Activated CD8-positive, alpha-beta memory T cell treated with anti-CD3 and anti-CD28 coated beads, Interleukin-2, amount 10 ng/mL, durations not matched to agents 7 days and 5 days (primary cell): ENCODE measurements around the gene PANX1. TPM values are rescaled to one million over a fixed set of nuclear protein-coding genes. Genes with fewer than 3 reads are reported as not detected.
"Not testable (repeated sequence)": the region's sequence is repeated elsewhere in the genome, so short reads cannot be mapped to it uniquely, and the experiment has no call there.

Experiments
- ATAC-seq: fragments of 150-1000 bp; cut with Tn5 transposase; one replicate; pipeline ENCODE4 v1.10.0; 2021; ENCODE audit warnings: moderate library complexity
- CTCF ChIA-PET: fragments of 350-600 bp; sonication (Branson Sonifier 250); formaldehyde crosslinking; loops from one replicate; lab custom pipeline; 2021; ENCODE audit warnings: antibody characterized with exemption; lab: Charles Lee
- DNase-seq: peaks from one replicate; pipeline ENCODE4 v3.0.0-alpha.2; 2020
- H3K27ac Mint-ChIP-seq: one replicate; pipeline ENCODE4 v1.8.0; 2021; ENCODE audit warnings: mild to moderate bottlenecking, mixed read lengths
- H3K27me3 Mint-ChIP-seq: one replicate; pipeline ENCODE4 v1.8.0; 2021; ENCODE audit warnings: mixed read lengths
- H3K36me3 Mint-ChIP-seq: one replicate; pipeline ENCODE4 v1.8.0; 2021; ENCODE audit warnings: mild to moderate bottlenecking, mixed read lengths
- H3K4me1 Mint-ChIP-seq: one replicate; pipeline ENCODE4 v1.8.0; 2021; ENCODE audit warnings: mixed read lengths
- H3K4me3 Mint-ChIP-seq: one replicate; pipeline ENCODE4 v1.8.0; 2021; ENCODE audit warnings: mild to moderate bottlenecking, moderate library complexity, mixed read lengths
- H3K9me3 Mint-ChIP-seq: one replicate; pipeline ENCODE4 v1.8.0; 2022; ENCODE audit warnings: low read depth, mixed read lengths
- total RNA-seq, 2 experiments: library from RNA; stranded (reverse); gene quantifications; one replicate each; pipeline ENCODE4 v1.2.3, GENCODE V29; 2021

Gene PANX1
- total RNA-seq, 2 experiments from 2014 or later, result 9.4 to 13.0 TPM

DNA sequence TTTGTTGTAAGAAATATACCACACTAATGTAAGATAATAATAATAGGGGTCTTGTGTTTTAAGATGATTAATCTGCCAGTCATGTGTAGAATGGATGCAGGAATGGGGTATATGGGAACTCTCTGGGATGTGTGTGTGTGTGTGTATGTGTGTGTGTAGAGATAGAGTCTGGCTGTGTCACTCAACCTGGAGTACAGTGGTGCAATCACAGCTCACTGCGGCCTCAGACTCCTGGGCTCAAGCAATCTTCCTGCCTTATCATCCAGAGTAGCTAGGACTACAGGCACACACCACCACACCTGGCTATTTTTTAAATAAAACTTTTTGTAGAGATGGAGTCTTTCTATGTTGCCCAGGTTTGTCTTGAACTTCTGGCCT is 11.5 kb upstream of the PANX1 start:
- peaks cover 17% of the 10 kb centered on the region for H3K27me3 Mint-ChIP-seq
- no peak overlapping the region for H3K4me3 Mint-ChIP-seq
- CTCF ChIA-PET, result no interaction called here
- H3K36me3 Mint-ChIP-seq, result no peaks in the 10 kb centered on the region
- no peak overlapping the region for H3K27ac Mint-ChIP-seq
- ATAC-seq (no peak), DNase-seq (no peak)
- no peaks in the 10 kb centered on the region for H3K4me1 Mint-ChIP-seq
- no peaks in the 10 kb centered on the region for H3K9me3 Mint-ChIP-seq

DNA sequence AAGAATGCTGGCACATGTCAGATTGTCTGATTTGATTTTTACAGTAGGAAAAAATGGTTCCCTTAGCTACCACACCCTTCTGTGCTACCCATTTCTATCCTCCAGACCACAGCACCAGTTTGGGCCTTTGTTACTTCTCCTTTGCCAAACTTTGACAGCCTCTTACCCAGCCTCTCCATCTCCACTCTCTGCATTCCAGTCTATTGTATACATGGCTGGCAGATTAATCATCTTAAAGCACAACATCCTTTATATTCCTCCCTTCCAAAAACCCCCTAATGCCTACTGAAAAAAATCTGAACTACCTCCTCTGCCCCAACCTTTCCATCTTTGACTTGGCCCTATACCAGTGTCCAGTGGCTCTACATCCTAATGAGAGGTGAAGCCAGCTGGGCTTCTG is 10.8 kb upstream of the PANX1 start:
- Mint-ChIP-seq H3K4me3 (no peak overlapping the region), H3K27me3 (peaks cover 17% of the 10 kb centered on the region), H3K27ac (no peak overlapping the region), H3K36me3 (no peaks in the 10 kb centered on the region), H3K4me1 (no peaks in the 10 kb centered on the region), H3K9me3 (no peaks in the 10 kb centered on the region)
- no peak for ATAC-seq
- CTCF ChIA-PET, result no interaction called here
- no peak for DNase-seq

DNA sequence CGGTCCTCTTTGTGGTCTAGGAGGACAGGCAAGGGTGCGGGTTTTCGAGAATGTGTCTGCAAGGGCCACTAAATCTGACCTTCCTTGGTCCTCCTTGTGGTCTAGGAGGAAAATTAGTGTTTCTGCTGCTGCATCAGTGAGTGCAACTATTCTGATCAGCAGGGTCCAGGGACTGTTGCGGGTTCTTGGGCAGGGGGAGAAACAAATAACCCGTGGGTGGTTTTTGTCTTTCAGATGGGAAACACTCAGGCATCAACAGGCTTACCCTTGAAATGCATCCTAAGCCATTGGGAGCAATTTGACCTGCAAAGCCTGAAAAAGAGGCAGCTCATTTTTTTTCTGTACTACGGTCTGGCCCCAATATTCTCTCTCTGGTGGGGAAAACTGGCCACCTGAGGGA is 9.0 kb upstream of the PANX1 start:
- H3K27me3 Mint-ChIP-seq, H3K4me3 Mint-ChIP-seq, H3K4me1 Mint-ChIP-seq: not testable (repeated sequence)

DNA sequence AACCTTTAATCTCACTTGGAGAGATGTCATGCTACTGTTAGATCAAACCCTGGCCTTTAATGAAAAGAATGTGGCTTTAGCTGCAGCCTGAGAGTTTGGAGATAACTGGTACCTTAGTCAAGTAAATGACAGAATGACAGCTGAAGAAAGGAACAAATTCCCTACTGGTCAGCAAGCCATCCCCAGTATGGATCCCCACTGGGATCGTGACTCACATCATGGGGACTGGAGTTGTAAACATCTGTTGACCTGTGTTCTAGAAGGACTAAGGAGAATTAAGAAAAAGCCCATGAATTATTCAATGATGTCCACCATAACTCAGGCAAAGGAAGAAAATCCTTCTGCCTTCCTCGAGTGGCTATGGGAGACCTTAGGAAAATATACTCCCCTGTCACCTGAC is 8.1 kb upstream of the PANX1 start:
- H3K36me3 Mint-ChIP-seq, H3K27ac Mint-ChIP-seq, H3K9me3 Mint-ChIP-seq, H3K27me3 Mint-ChIP-seq, DNase-seq, H3K4me3 Mint-ChIP-seq, ATAC-seq, CTCF ChIA-PET, H3K4me1 Mint-ChIP-seq: not testable (repeated sequence)

More for the DNA sequence above, 9.0 kb upstream of the PANX1 start:
- H3K9me3 Mint-ChIP-seq, CTCF ChIA-PET, H3K36me3 Mint-ChIP-seq, ATAC-seq, H3K27ac Mint-ChIP-seq, DNase-seq: not testable (repeated sequence)

DNA sequence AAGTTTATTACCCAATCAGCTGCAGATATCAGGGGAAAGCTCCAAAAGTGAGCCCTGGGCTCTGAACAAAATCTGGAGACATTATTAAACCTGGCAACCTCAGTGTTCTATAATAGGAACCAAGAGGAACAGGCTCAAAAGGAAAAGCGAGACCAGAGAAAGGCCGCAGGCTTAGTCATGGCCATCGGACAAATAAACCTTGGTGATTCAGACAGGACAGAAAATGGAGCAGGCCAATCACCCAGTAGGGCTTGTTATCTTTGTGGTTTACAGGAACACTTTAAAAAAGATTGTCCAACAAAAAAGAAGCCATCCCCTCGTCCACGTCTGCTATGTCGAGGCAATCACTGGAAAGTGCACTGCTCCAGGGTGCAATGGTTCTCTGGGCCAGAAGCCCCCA is 7.7 kb upstream of the PANX1 start:
- Mint-ChIP-seq H3K36me3 (no peaks in the 10 kb centered on the region), H3K27me3 (peaks cover 5% of the 10 kb centered on the region), H3K4me3 (no peak overlapping the region), H3K27ac (no peak overlapping the region), H3K9me3 (no peaks in the 10 kb centered on the region), H3K4me1 (no peaks in the 10 kb centered on the region)
- CTCF ChIA-PET, result no interaction called here
- ATAC-seq (no peak), DNase-seq (no peak)

DNA sequence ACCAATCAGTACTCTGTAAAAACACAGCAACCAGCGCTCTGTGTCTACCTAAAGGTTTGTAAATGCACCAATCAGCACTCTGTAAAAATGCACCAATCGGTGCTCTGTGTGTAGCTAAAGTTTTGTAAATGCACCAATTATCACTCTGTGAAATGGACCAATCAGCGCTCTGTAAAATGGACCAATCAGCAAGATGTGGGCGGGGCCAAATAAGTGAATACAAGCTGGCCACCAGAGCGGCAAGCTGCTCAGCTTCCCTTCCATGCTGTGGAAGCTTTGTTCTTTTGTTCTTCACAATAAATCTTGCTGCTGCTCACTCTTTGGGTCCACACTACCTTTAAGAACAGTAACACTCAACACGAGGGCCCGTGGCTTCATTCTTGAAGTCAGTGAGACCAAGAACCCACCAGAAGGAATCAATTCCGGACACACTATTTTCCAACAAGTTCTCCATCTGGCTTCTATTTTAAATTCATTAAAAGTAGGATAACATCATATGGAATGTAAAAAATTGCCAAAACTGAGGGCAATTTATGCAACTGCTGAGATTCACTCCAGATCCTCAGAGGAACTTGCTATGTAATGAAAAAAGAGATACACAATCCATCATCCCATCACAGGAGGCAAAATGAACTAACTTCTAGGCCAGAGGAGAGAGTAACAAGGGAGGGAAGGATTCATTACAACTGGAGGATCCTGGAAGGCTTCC is 3.1 kb upstream of the PANX1 start:
- Mint-ChIP-seq H3K27ac (no peak overlapping the region), H3K4me1 (peaks cover 15% of the 10 kb centered on the region), H3K9me3 (no peaks in the 10 kb centered on the region), H3K27me3 (no peaks in the 10 kb centered on the region), H3K4me3 (no peak overlapping the region), H3K36me3 (no peaks in the 10 kb centered on the region)
- no peak for ATAC-seq
- CTCF ChIA-PET, result no interaction called here
- no peak for DNase-seq

DNA sequence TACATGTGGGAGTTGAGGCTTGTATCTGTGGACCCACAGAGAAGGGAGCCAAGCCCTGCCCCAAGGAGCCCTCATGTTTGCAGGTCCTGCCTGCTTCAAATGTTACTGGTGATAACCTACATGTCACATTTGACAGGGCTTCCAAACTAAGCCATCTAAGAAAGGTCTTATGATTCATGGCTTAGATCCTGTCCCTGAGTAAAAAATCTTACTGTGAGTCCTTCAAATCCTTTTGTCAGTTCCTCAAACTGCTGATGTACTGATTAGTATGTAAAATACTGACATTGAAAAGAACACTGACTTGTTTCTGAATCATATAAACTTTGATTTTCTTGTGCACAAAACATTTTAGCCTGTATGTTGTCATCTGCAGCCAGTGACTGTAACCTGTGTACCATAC is 1.0 kb upstream of the PANX1 start:
- H3K36me3 Mint-ChIP-seq, result no peaks in the 10 kb centered on the region
- H3K4me1 Mint-ChIP-seq, result peaks cover 15% of the 10 kb centered on the region
- no peak for ATAC-seq
- peak overlapping the region; percentile 86 for H3K27ac Mint-ChIP-seq
- CTCF ChIA-PET, result interaction anchor here (0.6 to 1.6 kb wide), 2 partner anchors 10 to 387 kb away, joined by 3 to 5 read pairs; no protein-coding TSS in a partner anchor
- H3K4me3 Mint-ChIP-seq, result no peak overlapping the region
- H3K9me3 Mint-ChIP-seq, result no peaks in the 10 kb centered on the region
- DNase-seq, result no peak
- H3K27me3 Mint-ChIP-seq, result no peaks in the 10 kb centered on the region

DNA sequence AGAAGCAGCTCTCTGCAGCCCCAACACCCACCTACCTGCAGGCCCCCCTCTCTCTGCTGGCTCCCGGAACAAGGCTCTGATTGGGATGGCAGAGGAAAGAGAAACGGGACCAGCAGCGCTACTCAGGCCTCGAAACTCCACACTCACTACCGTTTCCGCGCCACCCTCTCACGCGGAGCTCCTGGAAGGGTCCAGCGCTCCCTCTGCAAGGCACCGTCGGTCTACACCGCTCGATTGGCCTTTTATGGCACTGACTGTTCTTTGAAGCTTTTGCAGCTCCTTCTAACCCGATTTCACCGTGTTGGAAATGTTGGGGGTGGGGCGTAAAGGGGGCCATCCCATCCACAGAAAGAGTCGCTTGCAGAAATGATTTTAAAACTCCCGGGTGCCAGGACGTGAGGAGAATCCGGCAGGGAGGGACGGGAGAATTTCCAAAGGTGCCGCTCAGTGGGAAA is 323 bp upstream of the PANX1 start:
- Mint-ChIP-seq H3K27ac (peak overlapping the region; percentile 86), H3K36me3 (no peaks in the 10 kb centered on the region), H3K9me3 (no peaks in the 10 kb centered on the region), H3K4me3 (no peak overlapping the region), H3K4me1 (peaks cover 19% of the 10 kb centered on the region), H3K27me3 (no peaks in the 10 kb centered on the region)
- DNase-seq (peak; percentile 60), ATAC-seq (peak; percentile 42)
- CTCF ChIA-PET, result interaction anchor here (0.9 to 1.6 kb wide), 3 partner anchors 9 to 940 kb away, joined by 3 to 5 read pairs (median 4); no protein-coding TSS in a partner anchor

DNA sequence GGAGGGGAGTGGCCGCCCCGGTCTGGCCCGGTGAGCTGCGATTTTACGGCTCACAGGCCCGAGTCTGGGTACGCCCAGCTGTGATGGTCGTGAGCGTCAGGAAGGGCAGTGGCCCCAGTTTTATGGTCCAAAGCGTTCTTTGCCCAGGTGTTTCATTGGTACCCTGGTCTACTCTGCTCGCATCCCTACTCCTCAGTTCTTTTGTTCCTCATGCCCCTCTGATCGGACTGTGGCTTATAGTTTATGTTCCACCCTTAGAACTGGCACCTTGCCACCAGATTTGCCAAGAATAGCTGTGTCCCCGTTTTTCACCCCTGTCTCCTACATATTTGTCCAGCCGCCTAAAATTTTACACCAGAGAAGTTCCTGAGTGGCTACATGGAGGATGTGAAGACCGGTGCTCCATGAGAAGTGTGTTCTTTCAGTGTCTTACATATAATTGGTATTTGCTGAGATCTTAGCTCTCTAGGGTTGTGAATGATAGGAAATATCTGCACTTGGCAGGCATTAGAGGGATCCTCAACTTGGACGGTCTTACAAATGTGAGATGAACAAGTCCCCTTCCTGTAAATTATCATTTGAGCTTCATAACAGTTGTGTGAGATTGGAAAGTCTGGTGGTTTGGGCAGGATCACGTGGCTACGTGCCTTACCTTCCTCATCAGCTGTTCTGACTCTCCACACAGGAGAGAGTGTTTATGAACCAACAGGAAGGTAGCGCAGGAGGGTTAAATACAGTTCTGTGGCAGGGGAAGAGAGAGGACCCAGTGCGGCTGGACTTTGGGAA is 1.1 kb downstream of the PANX1 start:
- Mint-ChIP-seq H3K36me3 (no peaks in the 10 kb centered on the region), H3K9me3 (no peaks in the 10 kb centered on the region), H3K27ac (no peak overlapping the region), H3K27me3 (no peaks in the 10 kb centered on the region), H3K4me1 (peaks cover 28% of the 10 kb centered on the region), H3K4me3 (no peak overlapping the region)
- ATAC-seq, result peak; percentile 45
- peak; percentile 47 for DNase-seq
- CTCF ChIA-PET, result interaction anchor here (0.9 to 1.6 kb wide), 2 partner anchors 8 to 54 kb away, joined by 4 to 5 read pairs; no protein-coding TSS in a partner anchor

DNA sequence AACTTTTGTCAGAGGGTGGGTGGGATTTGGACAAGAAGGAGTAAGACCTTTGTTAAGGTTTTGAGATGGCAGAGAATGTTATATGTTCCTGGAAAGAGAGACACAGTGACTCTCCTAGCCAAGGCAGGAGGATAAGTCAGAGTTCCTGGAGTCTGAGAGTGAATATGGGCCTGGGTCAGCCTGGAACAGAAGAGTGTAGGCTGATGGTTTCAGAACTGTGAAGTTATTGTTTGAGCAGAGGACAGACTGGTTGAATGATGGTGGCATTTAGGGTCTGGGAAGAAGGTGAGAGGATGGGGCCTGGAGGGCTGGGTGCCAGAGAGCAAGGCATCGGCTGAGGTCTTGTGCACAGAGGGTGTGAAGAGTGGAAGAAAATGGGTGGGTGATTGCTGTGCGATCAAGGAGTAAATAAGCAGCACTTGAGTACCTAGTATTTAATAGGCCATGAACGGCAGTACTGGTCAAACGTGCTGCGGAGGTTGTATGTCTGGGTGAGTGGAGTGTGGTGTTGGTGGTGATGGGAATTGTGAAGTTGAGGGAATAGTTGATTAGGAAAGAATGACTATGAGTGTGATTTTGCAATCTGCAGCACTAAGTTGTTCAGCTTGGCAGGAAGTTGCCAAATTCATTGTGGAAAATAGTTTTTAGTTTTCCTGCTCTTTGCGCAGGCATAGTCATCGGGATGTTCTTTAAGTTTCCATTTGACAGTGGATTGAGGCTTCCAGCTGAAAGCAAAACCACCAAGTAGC is 1.8 kb downstream of the PANX1 start:
- no peak overlapping the region for H3K27ac Mint-ChIP-seq
- H3K4me3 Mint-ChIP-seq, result no peak overlapping the region
- CTCF ChIA-PET, result no interaction called here
- H3K27me3 Mint-ChIP-seq, result no peaks in the 10 kb centered on the region
- peaks cover 35% of the 10 kb centered on the region for H3K4me1 Mint-ChIP-seq
- DNase-seq (no peak), ATAC-seq (no peak)
- no peaks in the 10 kb centered on the region for H3K36me3 Mint-ChIP-seq
- H3K9me3 Mint-ChIP-seq, result no peaks in the 10 kb centered on the region

DNA sequence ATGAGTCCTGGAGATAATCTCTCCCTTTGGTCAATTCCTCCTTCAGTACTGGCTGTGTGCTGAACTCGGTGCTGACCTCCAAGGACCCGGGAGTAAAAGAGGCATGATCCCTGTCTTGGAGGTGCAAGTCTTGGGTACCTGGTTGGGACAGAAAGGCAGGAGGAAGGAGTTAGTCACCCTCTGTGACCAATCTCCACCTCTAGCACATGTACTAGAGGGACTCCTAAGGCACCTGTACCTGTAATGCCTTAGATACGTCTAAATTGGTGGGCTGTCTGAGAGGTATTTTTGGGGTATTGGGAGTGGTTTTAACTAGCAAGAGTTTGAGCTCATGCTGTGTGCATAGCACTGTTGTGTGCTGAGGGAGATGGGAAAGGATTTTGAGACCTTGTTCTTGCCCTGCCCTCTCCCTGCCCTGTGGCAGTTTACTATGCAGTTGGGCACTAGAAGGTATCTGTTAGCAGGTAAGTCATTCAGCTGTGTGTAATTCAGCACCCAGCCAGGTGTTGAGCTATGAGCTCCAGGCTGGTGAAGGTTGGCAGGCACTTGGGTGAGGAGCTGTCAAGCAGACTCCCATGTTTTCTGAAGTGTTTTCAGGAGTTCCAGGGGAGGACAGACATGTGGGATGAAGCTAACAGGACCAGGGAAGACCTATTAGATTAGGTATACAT is 2.5 kb downstream of the PANX1 start:
- Mint-ChIP-seq H3K4me3 (no peak overlapping the region), H3K27ac (no peak overlapping the region), H3K27me3 (no peaks in the 10 kb centered on the region), H3K36me3 (peaks cover 4% of the 10 kb centered on the region), H3K9me3 (peaks cover 2% of the 10 kb centered on the region), H3K4me1 (peaks cover 43% of the 10 kb centered on the region)
- ATAC-seq (no peak), DNase-seq (no peak)
- CTCF ChIA-PET, result interaction anchor here (0.5 to 0.6 kb wide), 2 partner anchors 291 to 724 kb away, joined by 3 read pairs; no protein-coding TSS in a partner anchor

DNA sequence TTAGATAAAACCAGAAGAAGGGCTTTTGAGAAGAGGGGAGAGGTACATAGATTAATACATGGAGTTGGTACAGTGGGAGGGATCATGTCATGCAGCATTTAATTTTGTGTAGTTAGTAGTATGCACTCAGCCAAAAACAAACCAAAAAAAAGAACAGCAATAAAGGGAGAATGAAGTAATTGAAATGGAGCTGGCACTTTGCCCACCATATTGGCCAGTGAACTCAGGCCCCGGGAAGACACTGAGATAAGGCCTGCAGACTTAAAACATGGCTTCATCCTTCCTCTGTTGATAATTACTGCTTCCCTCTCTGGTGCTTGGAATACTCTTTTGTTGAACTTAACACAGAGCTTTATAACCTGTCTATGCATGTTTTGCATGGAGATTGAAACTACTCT is 3.1 kb downstream of the PANX1 start:
- Mint-ChIP-seq H3K4me3 (no peak overlapping the region), H3K4me1 (peaks cover 47% of the 10 kb centered on the region), H3K36me3 (peaks cover 7% of the 10 kb centered on the region), H3K27ac (no peak overlapping the region), H3K27me3 (no peaks in the 10 kb centered on the region), H3K9me3 (peaks cover 2% of the 10 kb centered on the region)
- CTCF ChIA-PET, result interaction anchor here (0.5 to 0.6 kb wide), 2 partner anchors 291 to 724 kb away, joined by 3 read pairs; no protein-coding TSS in a partner anchor
- DNase-seq, result no peak
- no peak for ATAC-seq

DNA sequence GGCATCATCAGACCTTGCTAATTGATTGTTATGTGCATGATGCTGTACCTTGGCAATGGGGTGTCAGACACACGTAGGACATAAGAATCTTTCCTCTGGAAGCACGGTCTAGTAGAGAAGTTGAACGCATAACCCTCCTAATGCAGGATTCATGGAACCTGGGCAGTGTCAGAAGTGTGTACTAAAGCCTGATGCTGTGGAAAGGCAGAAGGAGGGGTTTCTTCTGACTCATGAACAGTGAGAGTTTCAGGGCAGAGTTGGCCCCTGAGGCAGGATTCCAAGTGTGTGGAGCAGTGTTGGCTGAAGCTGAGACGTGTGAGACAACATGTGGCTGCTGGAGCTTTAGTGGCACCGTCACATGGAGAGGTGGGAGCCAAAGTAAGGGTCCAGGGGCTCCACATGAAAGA is 3.5 kb downstream of the PANX1 start:
- CTCF ChIA-PET, result interaction anchor here (0.6 kb wide), 1 partner anchor 290 kb away, joined by 3 read pairs; no protein-coding TSS in a partner anchor
- no peak overlapping the region for H3K27ac Mint-ChIP-seq
- DNase-seq, result no peak
- peaks cover 3% of the 10 kb centered on the region for H3K9me3 Mint-ChIP-seq
- no peak for ATAC-seq
- H3K4me1 Mint-ChIP-seq, result peaks cover 46% of the 10 kb centered on the region
- H3K36me3 Mint-ChIP-seq, result peaks cover 11% of the 10 kb centered on the region
- no peaks in the 10 kb centered on the region for H3K27me3 Mint-ChIP-seq
- H3K4me3 Mint-ChIP-seq, result no peak overlapping the region
